Activated CD8-positive, alpha-beta T cell treated with anti-CD3 and anti-CD28 coated beads for 36 hours (primary cell): ENCODE data around the gene SOX8. TPM values are rescaled to one million over a fixed set of nuclear protein-coding genes. Genes with fewer than 3 reads are reported as not detected.

Experiments used
- ATAC-seq: fragments of 200-7000 bp; cut with Tn5 transposase; one replicate; pipeline ENCODE4 v1.10.0; 2021; ENCODE audit warnings: mild to moderate bottlenecking, moderate library complexity
- CTCF ChIA-PET: fragments of 350-600 bp; sonication (Branson Sonifier 250); formaldehyde crosslinking; loops from one replicate; lab custom pipeline; 2021; ENCODE audit warnings: antibody characterized with exemption; lab: Charles Lee
- POLR2A ChIA-PET: fragments of 350-600 bp; sonication (Branson Sonifier 250); formaldehyde crosslinking; loops from one replicate; lab custom pipeline; 2021; ENCODE audit warnings: antibody characterized with exemption; lab: Charles Lee
- DNase-seq: peaks from one replicate; pipeline ENCODE4 v3.0.0-alpha.2; 2020
- H3K27ac Mint-ChIP-seq: one replicate; pipeline ENCODE4 v1.8.0; 2021; ENCODE audit warnings: mild to moderate bottlenecking, mixed read lengths
- H3K27me3 Mint-ChIP-seq: one replicate; pipeline ENCODE4 v1.8.0; 2021; ENCODE audit warnings: mixed read lengths
- H3K36me3 Mint-ChIP-seq: one replicate; pipeline ENCODE4 v1.8.0; 2021; ENCODE audit warnings: low read depth, mixed read lengths
- H3K4me1 Mint-ChIP-seq: one replicate; pipeline ENCODE4 v1.8.0; 2021; ENCODE audit warnings: low read depth, mixed read lengths
- H3K4me3 Mint-ChIP-seq: one replicate; pipeline ENCODE4 v1.8.0; 2021; ENCODE audit warnings: mild to moderate bottlenecking, moderate library complexity, mixed read lengths
- H3K9me3 Mint-ChIP-seq: one replicate; pipeline ENCODE4 v1.8.0; 2021; ENCODE audit warnings: mixed read lengths
- intact Hi-C: fragments of 100-400 bp; cut with micrococcal nuclease; formaldehyde crosslinking; loops from one replicate; pipeline ENCODE4 v1.10.0; 2022
- total RNA-seq, 2 experiments: library from RNA; stranded (reverse); gene quantifications; one replicate each; pipeline ENCODE4 v1.2.3, GENCODE V29; 2021
- TF ChIP-seq, protein P1 (sequence below): fragments of 200-600 bp; IDR thresholded peaks from one replicate; pipeline ENCODE4 v1.8.0; 2022; ENCODE audit warnings: antibody characterized with exemption, mild to moderate bottlenecking

SOX8 gene
- total RNA-seq, 2 experiments from 2014 or later: 1.6 to 2.1 TPM

- ChIA-PET CTCF (no interaction called here), POLR2A (no interaction called here)
- H3K27ac Mint-ChIP-seq: no peak overlapping the region
- H3K36me3 Mint-ChIP-seq: no peaks in the 10 kb centered on the region
- H3K4me1 Mint-ChIP-seq: peaks cover 24% of the 10 kb centered on the region
- ATAC-seq (no peak), DNase-seq (no peak)
- TF ChIP-seq, protein P1, sequence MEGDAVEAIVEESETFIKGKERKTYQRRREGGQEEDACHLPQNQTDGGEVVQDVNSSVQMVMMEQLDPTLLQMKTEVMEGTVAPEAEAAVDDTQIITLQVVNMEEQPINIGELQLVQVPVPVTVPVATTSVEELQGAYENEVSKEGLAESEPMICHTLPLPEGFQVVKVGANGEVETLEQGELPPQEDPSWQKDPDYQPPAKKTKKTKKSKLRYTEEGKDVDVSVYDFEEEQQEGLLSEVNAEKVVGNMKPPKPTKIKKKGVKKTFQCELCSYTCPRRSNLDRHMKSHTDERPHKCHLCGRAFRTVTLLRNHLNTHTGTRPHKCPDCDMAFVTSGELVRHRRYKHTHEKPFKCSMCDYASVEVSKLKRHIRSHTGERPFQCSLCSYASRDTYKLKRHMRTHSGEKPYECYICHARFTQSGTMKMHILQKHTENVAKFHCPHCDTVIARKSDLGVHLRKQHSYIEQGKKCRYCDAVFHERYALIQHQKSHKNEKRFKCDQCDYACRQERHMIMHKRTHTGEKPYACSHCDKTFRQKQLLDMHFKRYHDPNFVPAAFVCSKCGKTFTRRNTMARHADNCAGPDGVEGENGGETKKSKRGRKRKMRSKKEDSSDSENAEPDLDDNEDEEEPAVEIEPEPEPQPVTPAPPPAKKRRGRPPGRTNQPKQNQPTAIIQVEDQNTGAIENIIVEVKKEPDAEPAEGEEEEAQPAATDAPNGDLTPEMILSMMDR: no peak
- H3K27me3 Mint-ChIP-seq: no peaks in the 10 kb centered on the region
- H3K9me3 Mint-ChIP-seq: no peaks in the 10 kb centered on the region
- no peak overlapping the region for H3K4me3 Mint-ChIP-seq
- intact Hi-C loops: no loop called here
These were observed 26.5 kb downstream of the SOX8 start for GRCh38 chr16:1008085-1008484.

GRCh38 chr16:1009358-1010150, 28.0 kb downstream of the SOX8 start:
- Mint-ChIP-seq H3K36me3 (no peaks in the 10 kb centered on the region), H3K4me3 (no peak overlapping the region), H3K27ac (no peak overlapping the region), H3K27me3 (no peaks in the 10 kb centered on the region), H3K4me1 (peaks cover 10% of the 10 kb centered on the region), H3K9me3 (no peaks in the 10 kb centered on the region)
- TF ChIP-seq, protein P1: no peak
- DNase-seq: no peak
- intact Hi-C loops: no loop called here
- ChIA-PET POLR2A (no interaction called here), CTCF (no interaction called here)
- ATAC-seq: peak; percentile 36

DNA sequence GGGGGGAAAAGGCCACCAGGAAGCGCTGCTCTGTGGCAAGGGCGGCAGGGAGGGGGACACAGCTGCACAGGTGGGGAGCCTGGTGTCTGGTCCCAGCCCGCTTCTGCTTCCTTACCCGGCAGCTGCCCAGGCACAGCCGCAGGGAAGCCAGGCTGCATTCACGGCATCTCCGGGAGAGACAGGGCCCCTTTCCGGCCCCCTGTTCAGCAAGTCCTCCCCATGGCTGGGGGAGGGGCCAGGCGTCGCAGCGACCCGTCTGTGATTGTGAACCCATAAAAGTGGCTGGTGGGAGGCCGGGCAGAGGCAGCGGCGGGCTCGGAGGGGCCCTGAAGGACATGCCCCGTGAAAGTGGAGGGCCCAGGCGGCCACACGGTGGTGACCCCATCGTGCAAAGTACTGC, 28.7 kb downstream of the SOX8 start:
- intact Hi-C loops: no loop called here
- ChIA-PET CTCF (no interaction called here), POLR2A (no interaction called here)
- Mint-ChIP-seq H3K4me1 (peaks cover 9% of the 10 kb centered on the region), H3K27me3 (no peaks in the 10 kb centered on the region), H3K27ac (no peak overlapping the region), H3K9me3 (no peaks in the 10 kb centered on the region), H3K4me3 (no peak overlapping the region), H3K36me3 (no peaks in the 10 kb centered on the region)
- TF ChIP-seq, protein P1: no peak
- peak; percentile 22 for DNase-seq
- ATAC-seq: no peak

GRCh38 chr16:1010815-1011214, 29.2 kb downstream of the SOX8 start:
- ATAC-seq (no peak), DNase-seq (no peak)
- ChIA-PET POLR2A (no interaction called here), CTCF (no interaction called here)
- intact Hi-C loops: no loop called here
- Mint-ChIP-seq H3K36me3 (no peaks in the 10 kb centered on the region), H3K27ac (no peak overlapping the region), H3K4me3 (no peak overlapping the region), H3K4me1 (peaks cover 4% of the 10 kb centered on the region), H3K9me3 (no peaks in the 10 kb centered on the region), H3K27me3 (no peaks in the 10 kb centered on the region)
- TF ChIP-seq, protein P1: no peak

DNA sequence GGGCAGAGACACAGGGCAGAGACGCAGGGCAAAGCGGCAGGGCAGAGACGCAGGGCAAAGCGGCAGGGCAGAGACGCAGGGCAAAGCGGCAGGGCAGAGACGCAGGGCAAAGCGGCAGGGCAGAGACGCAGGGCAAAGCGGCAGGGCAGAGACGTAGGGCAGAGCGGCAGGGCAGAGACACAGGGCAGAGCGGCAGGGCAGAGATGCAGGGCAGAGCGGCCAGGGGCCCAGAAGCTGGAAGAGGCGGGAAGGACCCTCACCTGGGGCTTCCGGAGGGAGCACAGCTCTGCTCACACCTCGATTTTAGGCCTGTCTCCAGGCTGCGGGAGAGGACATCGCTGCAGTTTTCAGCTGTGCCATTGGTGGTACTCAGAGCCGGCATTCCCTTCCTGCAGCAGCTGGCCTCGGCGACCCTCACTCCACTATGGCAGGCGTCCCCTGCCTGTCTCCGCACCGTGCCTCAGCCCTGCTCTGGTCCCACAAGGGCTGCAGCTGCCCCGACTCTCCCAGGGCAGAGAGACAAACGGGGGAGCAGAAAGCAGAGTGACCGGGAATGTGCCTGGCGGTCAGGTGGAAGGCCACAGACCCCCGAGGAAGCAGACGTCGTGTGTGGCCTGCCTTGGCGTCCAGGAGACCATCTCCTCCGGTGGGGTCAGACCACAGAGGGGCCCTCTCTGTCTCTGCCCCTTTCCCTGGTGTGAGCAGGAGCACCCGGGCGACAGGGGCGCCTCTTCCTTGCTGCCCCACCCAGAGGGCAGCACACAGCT, 29.9 kb downstream of the SOX8 start:
- no peak for DNase-seq
- CTCF ChIA-PET: no interaction called here
- POLR2A ChIA-PET: no interaction called here
- no peak for ATAC-seq
- no peaks in the 10 kb centered on the region for H3K9me3 Mint-ChIP-seq
- H3K27me3 Mint-ChIP-seq: no peaks in the 10 kb centered on the region
- H3K4me1 Mint-ChIP-seq: no peaks in the 10 kb centered on the region
- no peaks in the 10 kb centered on the region for H3K36me3 Mint-ChIP-seq
- intact Hi-C loops: no loop called here
- no peak overlapping the region for H3K4me3 Mint-ChIP-seq
- TF ChIP-seq, protein P1: no peak
- H3K27ac Mint-ChIP-seq: no peak overlapping the region
